Astrocyte (in vitro differentiated cells and primary cell): Measurements from ENCODE around the gene ENSA.

Experiments
- CTCF ChIP-seq: IDR thresholded peaks from 2 replicates; pipeline ENCODE4 v1.5.1; 2011; ENCODE audit warnings: low read depth, mild to moderate bottlenecking, inconsistent platforms, low read length, moderate library complexity; ENCODE audit not compliant: insufficient read depth
- EZH2 ChIP-seq: IDR thresholded peaks from 2 replicates; pipeline ENCODE4 v1.6.1; 2012; ENCODE audit warnings: mild to moderate bottlenecking, low read length, inconsistent platforms; ENCODE audit not compliant: insufficient read depth

- no peak for TF ChIP-seq CTCF
- TF ChIP-seq EZH2 = no peak
Observed at GRCh38 chr1:150609732-150610131, 19.7 kb downstream of the ENSA start.
